ENCODE results near the gene DUSP3. TPM values are rescaled to one million over a fixed set of nuclear protein-coding genes. Genes with fewer than 3 reads are reported as not detected.

The DUSP3 gene
- total RNA-seq, 1 donor from 2014 or later = 293 TPM

DNA sequence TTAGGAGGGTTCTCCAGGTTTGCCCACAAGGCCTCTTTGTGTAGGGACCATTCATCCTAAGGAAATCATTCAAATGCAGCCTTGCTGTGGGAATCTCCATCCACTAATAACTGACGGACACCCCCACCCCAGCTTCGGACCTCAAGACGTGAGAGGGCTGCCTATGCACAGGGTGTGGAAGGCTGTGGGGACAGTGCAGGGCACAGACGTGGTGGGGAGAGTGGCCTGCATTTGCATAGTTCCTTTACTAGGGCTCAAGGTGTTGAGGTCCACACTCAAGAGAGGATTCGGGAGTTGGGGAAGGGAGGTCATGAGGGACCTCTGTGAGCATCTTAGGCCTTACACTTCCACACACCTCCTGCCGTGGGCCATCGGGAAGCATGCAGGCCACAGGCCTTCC lies 9.8 kb downstream of the DUSP3 start:
- H3K4me3 ChIP-seq = no peak overlapping the region
- H3K36me3 ChIP-seq = peaks cover 63% of the 10 kb centered on the region
- TF ChIP-seq, protein P1, sequence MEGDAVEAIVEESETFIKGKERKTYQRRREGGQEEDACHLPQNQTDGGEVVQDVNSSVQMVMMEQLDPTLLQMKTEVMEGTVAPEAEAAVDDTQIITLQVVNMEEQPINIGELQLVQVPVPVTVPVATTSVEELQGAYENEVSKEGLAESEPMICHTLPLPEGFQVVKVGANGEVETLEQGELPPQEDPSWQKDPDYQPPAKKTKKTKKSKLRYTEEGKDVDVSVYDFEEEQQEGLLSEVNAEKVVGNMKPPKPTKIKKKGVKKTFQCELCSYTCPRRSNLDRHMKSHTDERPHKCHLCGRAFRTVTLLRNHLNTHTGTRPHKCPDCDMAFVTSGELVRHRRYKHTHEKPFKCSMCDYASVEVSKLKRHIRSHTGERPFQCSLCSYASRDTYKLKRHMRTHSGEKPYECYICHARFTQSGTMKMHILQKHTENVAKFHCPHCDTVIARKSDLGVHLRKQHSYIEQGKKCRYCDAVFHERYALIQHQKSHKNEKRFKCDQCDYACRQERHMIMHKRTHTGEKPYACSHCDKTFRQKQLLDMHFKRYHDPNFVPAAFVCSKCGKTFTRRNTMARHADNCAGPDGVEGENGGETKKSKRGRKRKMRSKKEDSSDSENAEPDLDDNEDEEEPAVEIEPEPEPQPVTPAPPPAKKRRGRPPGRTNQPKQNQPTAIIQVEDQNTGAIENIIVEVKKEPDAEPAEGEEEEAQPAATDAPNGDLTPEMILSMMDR (IDR thresholded peaks at IDR 0.05; ENCODE audit: borderline replicate concordance) = no peak
- H3K27ac ChIP-seq (replicated peaks) = peak overlapping the region; percentile 75
- H3K9me3 ChIP-seq (replicated peaks) = no peaks in the 10 kb centered on the region
- intact Hi-C loops (cut with micrococcal nuclease) = no loop called here
- peaks cover 64% of the 10 kb centered on the region for H3K4me1 ChIP-seq
- DNase-seq = no peak
- H3K27me3 ChIP-seq (ENCODE audit: low read depth) = no peaks in the 10 kb centered on the region

DNA sequence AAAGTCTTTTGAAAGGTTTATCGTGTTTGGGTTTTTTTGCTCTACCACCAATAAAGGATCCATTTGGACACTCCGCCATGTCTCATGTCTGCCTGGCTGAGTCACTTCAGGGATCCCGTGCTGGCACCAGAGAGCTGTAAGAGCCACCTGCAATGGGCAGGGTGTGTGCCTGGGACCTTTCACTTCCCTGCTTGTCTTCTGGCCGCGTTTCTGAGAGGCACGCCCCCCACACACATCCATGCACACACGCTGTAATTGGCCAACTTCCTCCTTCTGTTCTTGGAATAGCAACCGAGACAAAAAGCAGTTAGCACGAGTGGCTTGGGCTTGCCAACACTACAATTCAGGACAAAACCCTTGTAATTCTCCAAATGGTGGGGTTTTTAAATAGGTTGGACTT lies 10.4 kb downstream of the DUSP3 start:
- intact Hi-C loops (cut with micrococcal nuclease) = no loop called here
- Histone ChIP-seq H3K9me3 (replicated peaks) (no peaks in the 10 kb centered on the region), H3K27ac (replicated peaks) (peak overlapping the region; percentile 75), H3K27me3 (ENCODE audit: low read depth) (no peaks in the 10 kb centered on the region), H3K4me3 (no peak overlapping the region), H3K36me3 (peaks cover 57% of the 10 kb centered on the region), H3K4me1 (peaks cover 59% of the 10 kb centered on the region)
- DNase-seq = peak; percentile 75
- TF ChIP-seq, protein P1 (IDR thresholded peaks at IDR 0.05; ENCODE audit: borderline replicate concordance) = no peak

DNA sequence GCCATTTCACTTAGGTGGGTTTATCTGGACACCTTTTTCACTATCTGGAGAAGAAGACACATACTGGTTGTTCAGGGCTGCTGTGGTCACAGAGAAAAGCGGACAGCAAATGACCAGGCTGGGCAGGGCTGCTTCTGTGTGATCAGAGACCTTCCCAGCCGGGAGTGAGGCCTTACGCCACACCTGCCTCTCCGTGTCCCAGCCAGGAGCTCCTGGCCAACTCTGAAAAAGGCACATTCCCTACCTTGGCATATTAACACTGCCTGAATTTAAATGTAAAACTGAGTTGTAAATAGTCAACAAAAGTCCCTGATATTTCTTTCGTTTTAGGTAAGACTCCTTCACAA lies 11.1 kb downstream of the DUSP3 start:
- no peak for DNase-seq
- H3K27ac ChIP-seq (replicated peaks) = peak overlapping the region; percentile 75
- intact Hi-C loops (cut with micrococcal nuclease) = no loop called here

DNA sequence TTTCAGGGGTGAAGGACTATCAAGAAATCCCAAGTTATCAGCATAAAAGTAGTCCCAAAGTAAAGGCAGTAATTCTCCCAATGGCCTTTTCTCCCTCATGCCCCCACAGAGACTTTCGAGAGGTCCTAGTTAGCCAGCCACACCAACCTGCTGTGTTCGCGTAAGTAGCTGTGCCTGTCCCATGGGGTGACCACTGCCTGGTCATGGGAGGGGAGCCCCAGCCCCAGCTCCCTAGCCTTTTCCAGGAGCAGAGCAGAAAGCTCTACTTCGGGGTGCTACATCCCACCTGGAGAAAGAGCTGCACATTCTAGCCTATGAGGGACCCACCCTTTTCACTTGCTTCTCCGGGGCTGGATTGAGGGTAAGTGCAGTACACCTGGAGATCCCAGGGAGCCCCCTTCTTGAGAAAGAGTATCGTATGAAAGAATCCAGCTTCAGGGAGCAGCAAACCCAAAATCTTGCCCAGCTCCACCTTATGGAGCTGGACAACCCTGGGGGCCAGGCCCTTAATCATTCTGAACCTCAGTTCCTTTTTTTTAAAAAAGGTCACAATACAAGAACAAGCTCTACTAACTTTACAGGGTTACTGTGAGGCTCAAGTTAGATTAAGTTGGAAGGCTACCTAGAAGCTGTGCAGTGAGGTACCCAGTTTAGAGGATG lies 11.6 kb downstream of the DUSP3 start:
- H3K9me3 ChIP-seq (replicated peaks) = no peaks in the 10 kb centered on the region
- no peak overlapping the region for H3K4me3 ChIP-seq
- H3K27ac ChIP-seq (replicated peaks) = peak overlapping the region; percentile 75
- H3K36me3 ChIP-seq = peaks cover 45% of the 10 kb centered on the region
- H3K4me1 ChIP-seq = peaks cover 48% of the 10 kb centered on the region
- no peaks in the 10 kb centered on the region for H3K27me3 ChIP-seq (ENCODE audit: low read depth)
- DNase-seq = no peak
- intact Hi-C loops (cut with micrococcal nuclease) = no loop called here
- TF ChIP-seq, protein P1 (IDR thresholded peaks at IDR 0.05; ENCODE audit: borderline replicate concordance) = no peak

More for the DNA sequence above, 11.1 kb downstream of the DUSP3 start:
- TF ChIP-seq, protein P1 (IDR thresholded peaks at IDR 0.05; ENCODE audit: borderline replicate concordance) = no peak
- Histone ChIP-seq H3K4me3 (no peak overlapping the region), H3K4me1 (peaks cover 53% of the 10 kb centered on the region), H3K9me3 (replicated peaks) (no peaks in the 10 kb centered on the region), H3K36me3 (peaks cover 50% of the 10 kb centered on the region), H3K27me3 (ENCODE audit: low read depth) (no peaks in the 10 kb centered on the region)

DNA sequence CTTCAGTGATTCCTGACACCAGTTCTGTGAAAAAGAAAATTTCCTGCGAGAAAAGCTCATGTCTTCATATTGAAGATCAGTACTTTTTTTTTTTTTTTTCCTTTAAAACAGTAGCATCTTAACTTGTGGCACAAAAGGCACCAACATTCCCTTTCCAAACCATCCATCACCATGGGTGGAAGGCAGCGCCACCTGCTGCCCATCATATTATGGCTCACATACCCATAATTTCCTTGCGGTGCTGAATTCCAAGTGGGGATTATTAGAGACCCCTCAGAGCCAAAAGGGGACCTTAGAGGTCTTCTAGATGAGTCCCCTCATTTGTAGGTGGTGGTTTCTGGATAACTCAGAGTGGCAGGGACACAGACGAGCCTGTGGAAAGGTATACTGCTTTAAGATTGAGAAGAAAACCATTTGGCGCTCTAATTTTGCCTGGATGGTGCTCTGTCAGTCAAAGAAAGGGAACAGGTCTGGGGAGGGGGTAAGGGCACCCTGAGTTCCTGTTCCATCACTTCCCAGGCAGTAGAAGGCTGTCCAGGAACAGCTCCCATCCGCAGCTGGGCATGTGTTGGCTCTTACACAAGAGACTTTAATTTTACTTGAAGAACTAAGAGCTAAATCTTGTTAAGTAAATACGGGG lies 12.2 kb downstream of the DUSP3 start:
- intact Hi-C loops (cut with micrococcal nuclease) = no loop called here
- DNase-seq = peak; percentile 57
- Histone ChIP-seq H3K4me3 (no peak overlapping the region), H3K27ac (replicated peaks) (peak overlapping the region; percentile 75), H3K4me1 (peaks cover 43% of the 10 kb centered on the region), H3K27me3 (ENCODE audit: low read depth) (no peaks in the 10 kb centered on the region), H3K9me3 (replicated peaks) (no peaks in the 10 kb centered on the region), H3K36me3 (peaks cover 40% of the 10 kb centered on the region)
- TF ChIP-seq, protein P1 (IDR thresholded peaks at IDR 0.05; ENCODE audit: borderline replicate concordance) = peak; percentile 91
